Osteoblast (primary cell): ENCODE results near the gene POLR2H. TPM values are rescaled to one million over a fixed set of nuclear protein-coding genes. Genes with fewer than 3 reads are reported as not detected.
A peak's percentile ranks its signal among the peaks of the same experiment; 100 is the strongest.

ENCODE experiments used
- DNase-seq: peaks from one replicate; pipeline ENCODE4 v3.0.0; 2011; ENCODE audit warnings: low spot score, mixed read lengths; ENCODE audit not compliant: insufficient read length; ENCODE audit errors: missing footprints
- H2AFZ ChIP-seq: 2 replicates; pipeline ENCODE4 v1.6.0; 2011; ENCODE audit warnings: mild to moderate bottlenecking, low read length
- H3K27ac ChIP-seq: 2 replicates; pipeline ENCODE4 v1.5.1; 2011; ENCODE audit warnings: mild to moderate bottlenecking, low read depth, low read length, moderate library complexity
- H3K27me3 ChIP-seq: 2 replicates; pipeline ENCODE4 v1.6.0; 2012; ENCODE audit warnings: mild to moderate bottlenecking, control low read depth, inconsistent platforms, low read length, moderate library complexity; ENCODE audit not compliant: insufficient read depth
- H3K36me3 ChIP-seq: 2 replicates; pipeline ENCODE4 v1.5.1; 2011; ENCODE audit warnings: mild to moderate bottlenecking, low read length, control low read depth, moderate library complexity; ENCODE audit not compliant: insufficient read depth
- H3K4me1 ChIP-seq: 2 replicates; pipeline ENCODE4 v1.5.1; 2011; ENCODE audit warnings: mild to moderate bottlenecking, low read length, control low read depth, moderate library complexity; ENCODE audit not compliant: insufficient read depth
- H3K4me2 ChIP-seq: 2 replicates; pipeline ENCODE4 v1.6.0; 2011; ENCODE audit warnings: mild to moderate bottlenecking, low read length; ENCODE audit not compliant: insufficient read depth
- H3K4me3 ChIP-seq: fragments of 200-600 bp; sonication (generic); 3 replicates; pipeline ENCODE4 v1.5.1; 2012; ENCODE audit warnings: mild to moderate bottlenecking, low read length, inconsistent platforms; ENCODE audit not compliant: insufficient read depth
- H3K79me2 ChIP-seq: 2 replicates; pipeline ENCODE4 v1.6.0; 2012; ENCODE audit warnings: mild to moderate bottlenecking, low read length, control low read depth, inconsistent platforms; ENCODE audit not compliant: insufficient read depth
- H3K9me3 ChIP-seq: 2 replicates; pipeline ENCODE4 v1.5.1; 2011; ENCODE audit warnings: low read depth, low read length, control low read depth
- H4K20me1 ChIP-seq: 2 replicates; pipeline ENCODE4 v1.6.0; 2012; ENCODE audit warnings: mild to moderate bottlenecking, low read length, control low read depth; ENCODE audit not compliant: insufficient read depth
- CTCF ChIP-seq: IDR thresholded peaks from 2 replicates; pipeline ENCODE4 v1.5.1; 2011; ENCODE audit warnings: mild to moderate bottlenecking, low read depth, low read length, moderate library complexity; ENCODE audit errors: extremely low read depth
- total RNA-seq: library from RNA; depleted of rRNA; stranded (reverse); fragments of >200 nt; gene quantifications from 2 replicates; pipeline ENCODE4 v1.2.3, GENCODE V29; 2012

POLR2H gene
- total RNA-seq, 1 donor = 61.2 TPM

- Histone ChIP-seq H4K20me1 (no peaks in the 10 kb centered on the region), H3K27me3 (peaks cover 64% of the 10 kb centered on the region), H3K4me2 (peak overlapping the region; percentile 60), H3K4me3 (no peak overlapping the region), H2AFZ (no peak overlapping the region), H3K27ac (no peak overlapping the region), H3K9me3 (no peaks in the 10 kb centered on the region), H3K79me2 (no peaks in the 10 kb centered on the region), H3K36me3 (no peaks in the 10 kb centered on the region), H3K4me1 (no peaks in the 10 kb centered on the region)
- DNase-seq = peak; percentile 99
- no peak for TF ChIP-seq CTCF
Observed at GRCh38 chr3:184380185-184380626, 18.7 kb downstream of the POLR2H start.

DNA sequence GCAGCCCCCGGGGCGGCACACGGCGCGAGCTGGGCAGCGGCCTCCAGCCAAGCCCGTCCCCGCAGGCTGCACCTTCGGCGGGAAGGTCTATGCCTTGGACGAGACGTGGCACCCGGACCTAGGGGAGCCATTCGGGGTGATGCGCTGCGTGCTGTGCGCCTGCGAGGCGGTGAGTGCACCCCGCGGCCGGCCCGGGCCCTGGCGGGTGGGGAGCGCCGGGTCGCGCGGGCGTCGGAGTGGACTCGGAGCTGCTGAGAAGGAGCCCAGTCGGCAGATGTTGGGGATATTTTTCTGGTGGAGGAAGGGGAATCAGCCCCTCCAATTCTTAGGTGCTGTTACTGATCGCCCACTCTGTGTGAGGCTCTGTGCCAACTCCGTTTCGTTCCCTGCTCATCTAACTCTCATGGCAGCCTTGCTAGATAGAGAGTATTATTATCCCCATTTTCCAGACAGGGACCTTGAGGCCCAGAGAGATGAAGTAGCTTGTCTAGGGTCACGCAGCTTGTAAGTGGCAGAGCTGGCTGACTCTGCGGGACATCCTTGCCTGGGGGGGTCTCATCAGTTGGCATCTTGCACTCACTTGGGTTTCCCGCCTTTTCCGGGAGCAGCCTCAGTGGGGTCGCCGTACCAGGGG is 19.2 kb downstream of the POLR2H start:
- no peak overlapping the region for H2AFZ ChIP-seq
- no peak overlapping the region for H3K27ac ChIP-seq
- TF ChIP-seq CTCF = no peak
- H3K4me2 ChIP-seq = peak overlapping the region; percentile 60
- H3K36me3 ChIP-seq = no peaks in the 10 kb centered on the region
- no peaks in the 10 kb centered on the region for H3K9me3 ChIP-seq
- H3K79me2 ChIP-seq = no peaks in the 10 kb centered on the region
- peak; percentile 91 for DNase-seq
- peaks cover 59% of the 10 kb centered on the region for H3K27me3 ChIP-seq
- H3K4me3 ChIP-seq = peak overlapping the region; percentile 19
- no peaks in the 10 kb centered on the region for H4K20me1 ChIP-seq
- no peaks in the 10 kb centered on the region for H3K4me1 ChIP-seq

- Histone ChIP-seq H3K79me2 (no peaks in the 10 kb centered on the region), H3K4me1 (no peaks in the 10 kb centered on the region), H3K27ac (no peak overlapping the region), H4K20me1 (no peaks in the 10 kb centered on the region), H3K36me3 (no peaks in the 10 kb centered on the region), H2AFZ (no peak overlapping the region), H3K4me3 (no peak overlapping the region), H3K4me2 (no peak overlapping the region), H3K9me3 (no peaks in the 10 kb centered on the region), H3K27me3 (peaks cover 52% of the 10 kb centered on the region)
- no peak for TF ChIP-seq CTCF
- peak; percentile 90 for DNase-seq
Observed at GRCh38 chr3:184381261-184382224, 20.0 kb downstream of the POLR2H start.
